GM18499 (cell line): ENCODE measurements around the gene DERA.
"Not testable (repeated sequence)": the region's sequence is repeated elsewhere in the genome, so short reads cannot be mapped to it uniquely, and the experiment has no call there.

Experiments
- ATAC-seq: cut with Tn5 transposase; IDR thresholded peaks from one replicate; pipeline ENCODE4 v1.9.1; 2021; ENCODE audit warnings: moderate number of reproducible peaks; ENCODE audit not compliant: insufficient read depth, unreplicated experiment

Gene DERA

DNA sequence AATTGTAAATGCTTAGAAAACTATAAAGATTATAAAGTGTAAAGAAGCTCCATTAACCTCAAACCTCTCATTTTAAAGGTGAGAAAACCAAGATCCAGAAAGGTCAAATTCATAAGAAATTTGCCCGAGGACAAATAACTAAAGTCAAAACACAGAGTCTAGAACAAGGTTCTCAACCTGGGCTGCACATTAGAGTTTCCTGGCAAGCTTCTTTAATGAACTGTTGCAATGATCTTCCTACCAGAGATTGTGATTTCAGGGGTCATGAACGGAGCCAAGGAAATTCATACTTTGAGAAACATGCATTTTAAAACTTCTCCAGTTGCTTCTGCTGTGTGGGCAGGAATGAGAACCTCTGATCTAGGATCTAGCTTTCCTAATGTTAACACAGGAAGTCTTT lies 86.8 kb downstream of the DERA start:
- ATAC-seq, result no peak

DNA sequence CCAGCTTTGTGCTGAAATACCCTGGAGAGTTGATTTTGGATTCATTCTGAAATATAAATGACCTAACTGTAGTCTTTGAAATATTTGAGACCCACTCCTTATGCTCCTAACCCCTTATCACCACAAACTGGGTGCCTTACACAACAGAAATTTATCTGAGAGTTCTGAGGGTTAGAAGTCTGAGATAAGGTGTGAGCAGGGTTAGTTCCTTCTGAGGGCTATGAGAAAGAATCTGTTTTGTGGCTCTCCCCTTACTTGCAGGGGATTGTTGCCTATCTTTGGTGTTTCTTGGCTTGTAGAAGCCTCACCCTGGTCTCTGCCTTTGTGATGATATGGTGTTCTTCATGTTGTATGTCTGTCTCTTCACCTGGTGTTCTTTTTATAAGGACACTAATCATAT lies 91.7 kb downstream of the DERA start:
- no peak for ATAC-seq

DNA sequence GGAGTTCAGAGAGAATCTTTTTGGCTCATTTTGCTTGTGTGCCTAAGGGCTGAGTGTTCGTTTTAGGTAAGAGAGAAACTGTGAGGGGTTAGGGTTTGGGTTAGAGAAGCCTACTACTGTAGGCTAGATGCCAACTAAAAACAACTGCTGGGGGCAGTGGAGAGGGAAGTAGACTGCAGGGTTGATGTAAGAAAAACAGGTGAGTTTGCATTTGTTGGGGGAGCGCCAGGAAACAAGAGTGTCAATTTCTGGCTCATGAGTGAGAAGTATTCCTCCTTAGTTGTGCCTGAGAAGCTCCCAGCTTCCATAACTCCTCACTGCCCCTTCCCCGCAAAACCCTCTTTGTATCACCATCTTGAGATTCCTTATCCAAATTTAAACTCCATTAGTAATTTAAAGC lies 92.3 kb downstream of the DERA start:
- ATAC-seq, result no peak

GRCh38 chr12:16006752-16007151 lies 95.6 kb downstream of the DERA start:
- ATAC-seq, result no peak

DNA sequence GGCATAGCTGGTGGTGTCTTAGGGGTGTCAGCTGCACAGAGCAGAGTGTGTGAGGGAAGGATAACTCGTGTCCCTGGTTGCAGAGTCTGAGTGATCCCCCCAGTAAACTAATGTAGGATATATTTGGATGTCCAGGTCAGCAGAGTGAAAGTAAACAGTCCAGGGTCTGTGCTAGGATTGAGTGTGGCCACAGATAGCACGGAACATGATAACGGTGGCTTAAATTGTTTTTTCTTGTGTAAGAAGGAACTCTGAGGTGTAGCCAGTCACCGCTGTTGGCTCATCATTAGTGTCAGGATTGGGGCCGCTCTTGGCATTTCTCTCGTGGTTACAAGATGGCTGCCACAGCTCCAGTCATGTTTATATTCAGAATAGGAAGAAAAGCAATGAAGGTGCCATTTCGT lies 97.3 kb downstream of the DERA start:
- no peak for ATAC-seq

GRCh38 chr12:16012117-16012516 lies 101.0 kb downstream of the DERA start:
- no peak for ATAC-seq

DNA sequence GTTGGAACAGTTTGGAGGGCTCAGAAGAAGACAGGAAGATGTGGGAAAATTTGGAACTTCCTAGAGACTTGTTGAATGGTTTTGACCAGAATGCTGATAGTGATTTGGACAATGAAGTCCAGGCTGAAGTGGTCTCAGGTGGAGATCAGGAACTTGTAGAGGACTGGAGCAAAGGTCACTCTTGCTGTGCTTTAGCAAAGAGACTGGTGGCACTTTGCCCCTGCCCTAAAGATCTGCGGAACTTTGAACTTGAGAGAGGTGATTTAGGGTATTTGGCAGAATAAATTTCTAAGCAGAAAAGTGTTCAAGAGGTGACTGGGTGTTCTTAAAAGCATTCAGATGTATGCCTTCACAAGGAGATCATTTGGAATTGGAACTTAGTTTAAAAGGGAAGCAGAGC lies 102.6 kb downstream of the DERA start:
- not testable (repeated sequence) for ATAC-seq

DNA sequence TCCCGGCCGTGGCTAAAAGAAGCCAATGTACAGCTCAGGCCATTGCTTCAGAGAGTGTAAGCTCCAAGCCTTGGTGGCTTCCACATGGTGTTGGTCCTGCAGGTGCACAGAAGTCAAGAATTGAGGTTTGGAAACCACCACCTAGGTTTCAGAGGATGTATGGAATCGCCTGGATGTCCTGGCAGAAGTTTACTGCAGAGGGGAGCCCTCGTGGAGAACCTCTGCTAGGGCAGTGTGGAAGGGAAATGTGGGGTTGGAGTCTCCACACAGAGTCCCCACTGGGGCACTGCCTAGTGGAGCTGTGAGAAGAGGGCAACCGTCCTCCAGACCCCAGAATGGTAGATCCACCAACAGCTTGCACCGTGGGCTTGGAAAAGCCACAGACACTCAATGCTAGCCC lies 103.3 kb downstream of the DERA start:
- not testable (repeated sequence) for ATAC-seq

DNA sequence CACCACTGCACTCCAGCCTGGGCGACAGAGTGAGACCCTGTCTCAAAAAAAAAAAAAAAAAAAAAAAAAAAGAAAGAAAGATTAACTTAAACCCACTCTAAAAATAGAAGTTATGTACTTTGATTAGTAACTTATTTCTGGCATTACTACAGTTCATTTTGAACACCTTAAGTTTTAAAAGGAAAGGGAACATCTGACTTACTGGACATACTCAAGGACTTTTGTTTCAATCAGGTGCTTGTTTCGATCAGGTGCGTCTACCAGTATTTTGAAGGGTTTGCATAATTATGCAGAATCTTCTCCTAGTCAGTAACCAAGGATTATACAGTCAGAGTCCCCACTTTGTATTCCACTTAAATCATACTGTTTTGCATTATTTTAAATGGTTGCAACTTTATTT lies 105.6 kb downstream of the DERA start:
- ATAC-seq, result no peak

- ATAC-seq, result no peak
These were observed 107.2 kb downstream of the DERA start for GRCh38 chr12:16018306-16018705.

DNA sequence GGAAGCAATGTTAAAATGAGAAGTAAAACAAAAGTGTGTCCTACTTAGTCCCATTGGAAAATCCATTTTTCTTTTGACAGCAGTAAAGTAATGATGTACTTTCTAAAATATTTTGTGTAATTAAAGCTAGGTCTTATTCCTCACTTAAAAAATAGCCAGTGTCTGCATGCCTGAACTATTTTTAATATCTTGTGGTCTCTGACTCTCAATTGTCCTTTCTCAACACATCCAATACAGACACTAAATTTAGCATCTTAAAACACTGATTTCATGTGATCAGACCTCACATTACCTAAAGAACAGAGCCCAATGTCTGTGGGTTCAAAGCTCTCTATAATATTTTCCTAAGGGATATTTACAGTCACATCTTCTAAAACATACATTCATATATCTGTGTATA lies 108.0 kb downstream of the DERA start:
- no peak for ATAC-seq

- ATAC-seq, result no peak
These were observed 108.9 kb downstream of the DERA start for GRCh38 chr12:16020031-16020430.

GRCh38 chr12:16021026-16021425 lies 109.9 kb downstream of the DERA start:
- ATAC-seq, result no peak

GRCh38 chr12:16021676-16022075 lies 110.5 kb downstream of the DERA start:
- ATAC-seq, result no peak

- ATAC-seq, result no peak
These were observed 115.9 kb downstream of the DERA start for GRCh38 chr12:16027002-16027401.

DNA sequence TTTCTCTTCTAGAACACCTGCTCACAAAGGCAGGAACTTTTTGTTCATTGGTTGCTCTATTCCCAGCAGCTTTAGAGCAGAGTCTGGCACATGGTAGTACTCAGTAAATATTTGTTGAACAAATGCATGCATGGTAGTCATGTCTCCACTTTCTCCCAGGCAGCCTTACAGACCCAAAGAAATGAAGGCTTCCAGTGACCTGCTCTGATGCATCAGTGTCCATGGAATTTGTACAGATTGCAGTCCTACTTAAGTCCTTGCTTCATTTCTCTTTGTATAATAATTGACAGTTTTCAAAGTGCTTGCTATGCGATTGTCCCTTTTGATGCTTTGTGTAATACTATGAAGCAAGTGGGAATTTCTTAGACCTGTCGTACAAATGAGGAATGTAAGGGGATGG lies 119.6 kb downstream of the DERA start:
- no peak for ATAC-seq

GRCh38 chr12:16034136-16034817 lies 123.1 kb downstream of the DERA start:
- no peak for ATAC-seq

GRCh38 chr12:16036073-16036472 lies 124.9 kb downstream of the DERA start:
- ATAC-seq, result no peak

DNA sequence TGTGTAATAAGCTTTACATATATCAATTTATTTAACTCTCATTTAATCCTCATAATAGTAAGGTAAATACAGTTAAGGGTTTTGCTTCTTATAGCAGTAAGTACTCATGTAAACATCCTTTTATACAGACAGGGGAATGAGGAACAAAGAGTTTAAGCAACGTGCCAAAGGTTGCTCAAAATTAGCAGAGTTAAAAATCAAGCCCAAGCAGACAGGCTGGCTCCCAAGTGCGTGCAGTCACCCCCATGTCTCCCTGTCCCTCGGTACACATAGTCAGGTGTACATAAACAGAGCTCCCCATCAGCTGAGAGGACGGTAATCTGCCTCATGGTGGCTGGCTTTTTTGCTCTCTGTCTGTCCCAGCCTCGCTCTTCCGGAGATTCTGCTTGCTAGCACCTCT lies 126.4 kb downstream of the DERA start:
- no peak for ATAC-seq

DNA sequence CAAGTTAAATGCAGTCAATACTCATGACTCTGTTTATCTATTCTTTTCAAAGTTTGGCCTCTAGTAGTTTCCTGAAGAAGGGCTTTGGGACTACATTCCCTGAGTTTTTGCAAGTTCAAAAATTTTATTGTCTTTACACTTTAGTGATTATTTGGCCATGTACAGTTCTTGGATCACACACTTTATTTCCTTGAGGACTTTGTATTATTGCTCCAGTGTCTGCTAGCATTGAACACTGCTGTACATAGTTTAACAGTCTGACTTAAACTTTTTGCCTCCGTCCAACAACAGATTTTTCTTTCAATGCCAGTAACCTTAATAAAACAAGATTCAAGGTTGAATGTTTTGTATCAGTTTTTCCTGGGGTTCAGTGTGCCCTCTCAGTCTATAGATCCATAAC lies 132.3 kb downstream of the DERA start:
- no peak for ATAC-seq

GRCh38 chr12:16046266-16046665 lies 135.1 kb downstream of the DERA start:
- ATAC-seq, result no peak

GRCh38 chr12:16048511-16048910 lies 137.4 kb downstream of the DERA start:
- no peak for ATAC-seq

GRCh38 chr12:16056910-16057309 lies 145.8 kb downstream of the DERA start:
- no peak for ATAC-seq
